Measurements from ENCODE around the gene DIP2C.

- TF ChIP-seq CTCF (conservative IDR thresholded peaks at IDR 0.05), result no peak
- TF ChIP-seq ZFX (IDR thresholded peaks at IDR 0.05), result no peak
These were observed 261.5 kb downstream of the DIP2C start for GRCh38 chr10:427761-428519.
